GM10248 (cell line): ENCODE results near the gene TWIST2.

Experiments used
- CTCF ChIA-PET: fragments of 300-600 bp; sonication (Branson Sonifier 250); formaldehyde crosslinking; extraction: SDS; loops from one replicate; lab custom pipeline; 2021; ENCODE audit warnings: antibody characterized with exemption; lab: Yijun Ruan, JAX
- POLR2A ChIA-PET: fragments of 350-650 bp; sonication (Branson Sonifier 250); formaldehyde crosslinking; extraction: SDS; loops from one replicate; lab custom pipeline; 2020; ENCODE audit warnings: antibody characterized with exemption; lab: Yijun Ruan, JAX
- DNase-seq: peaks from one replicate; pipeline ENCODE4 v3.0.0; 2012; ENCODE audit errors: extremely low spot score
- CTCF ChIP-seq: IDR thresholded peaks from 2 replicates; pipeline ENCODE4 v1.5.1; 2012; ENCODE audit warnings: mild to moderate bottlenecking, low read depth; ENCODE audit errors: extremely low read depth, missing control alignments, control extremely low read depth

Gene TWIST2

GRCh38 chr2:238895891-238896600, 48.2 kb downstream of the TWIST2 start:
- no peak for TF ChIP-seq CTCF

GRCh38 chr2:238896641-238897040, 48.8 kb downstream of the TWIST2 start:
- ChIA-PET CTCF (interaction anchor here (1.1 kb wide), 1 partner anchor 8 kb away, joined by 3 read pairs; no protein-coding TSS in a partner anchor), POLR2A (no interaction called here)
- TF ChIP-seq CTCF = no peak
- no peak for DNase-seq

More at GRCh38 chr2:238895891-238896600, 48.2 kb downstream of the TWIST2 start:
- ChIA-PET POLR2A (no interaction called here), CTCF (no interaction called here)
- no peak for DNase-seq

GRCh38 chr2:238897122-238897880, 49.4 kb downstream of the TWIST2 start:
- ChIA-PET CTCF (interaction anchor here (1.1 kb wide), 1 partner anchor 9 kb away, joined by 3 read pairs; no protein-coding TSS in a partner anchor), POLR2A (no interaction called here)
- no peak for TF ChIP-seq CTCF
- no peak for DNase-seq

- no peak for TF ChIP-seq CTCF
- ChIA-PET POLR2A (no interaction called here), CTCF (interaction anchor here (1.1 kb wide), 1 partner anchor 10 kb away, joined by 3 read pairs; no protein-coding TSS in a partner anchor)
These were observed 50.0 kb downstream of the TWIST2 start for GRCh38 chr2:238897911-238898311.

GRCh38 chr2:238898534-238899281, 50.8 kb downstream of the TWIST2 start:
- no peak for TF ChIP-seq CTCF
- no peak for DNase-seq
- ChIA-PET CTCF (no interaction called here), POLR2A (no interaction called here)

More at GRCh38 chr2:238897911-238898311, 50.0 kb downstream of the TWIST2 start:
- DNase-seq = no peak

- no peak for TF ChIP-seq CTCF
- POLR2A ChIA-PET = no interaction called here
- CTCF ChIA-PET = no interaction called here
- DNase-seq = no peak
These were observed 51.5 kb downstream of the TWIST2 start for GRCh38 chr2:238899386-238899785.
